Mesenchymal stem cell (in vitro differentiated cells and primary cell): ENCODE results near the gene NPAS2.

Source experiments
- DNase-seq: peaks from one replicate; pipeline ENCODE4 v3.0.0-alpha.2; 2013
- H2AFZ ChIP-seq: one replicate; pipeline ENCODE4 v1.6.1; 2013; ENCODE audit warnings: low read depth, mild to moderate bottlenecking, control low read depth, inconsistent platforms, low read length, moderate library complexity
- H2AK5ac ChIP-seq: 2 replicates; pipeline ENCODE4 v1.6.1; 2013; ENCODE audit warnings: low read length, moderate library complexity, mild to moderate bottlenecking, inconsistent platforms; ENCODE audit not compliant: severe bottlenecking
- H2BK120ac ChIP-seq: one replicate; pipeline ENCODE4 v1.6.1; 2013; ENCODE audit warnings: low read depth, mild to moderate bottlenecking, inconsistent platforms, low read length, moderate library complexity
- H2BK12ac ChIP-seq, 2 experiments: one replicate each; pipeline ENCODE4 v1.6.1; 2013; ENCODE audit warnings: inconsistent platforms in 2 of 2, low read length in 2 of 2, mild to moderate bottlenecking in 2 of 2, moderate library complexity in 2 of 2, control low read depth in 1 of 2
- H2BK15ac ChIP-seq: one replicate; pipeline ENCODE4 v1.6.1; 2013; ENCODE audit warnings: mild to moderate bottlenecking, low read depth, inconsistent platforms; ENCODE audit not compliant: poor library complexity, severe bottlenecking
- H2BK5ac ChIP-seq: 2 replicates; pipeline ENCODE4 v1.6.1; 2013; ENCODE audit warnings: low read depth, mild to moderate bottlenecking, low read length, control low read depth, inconsistent platforms; ENCODE audit not compliant: poor library complexity, severe bottlenecking
- H3K14ac ChIP-seq, 2 experiments: one replicate each; pipeline ENCODE4 v1.6.1; 2013; ENCODE audit warnings: inconsistent platforms in 2 of 2, low read length in 2 of 2, control low read depth in 1 of 2, mild to moderate bottlenecking in 1 of 2, moderate library complexity in 1 of 2
- H3K18ac ChIP-seq, 2 experiments: one replicate each; pipeline ENCODE4 v1.6.1; 2013; ENCODE audit warnings: inconsistent platforms in 2 of 2, low read length in 2 of 2, control low read depth in 1 of 2, low read depth in 1 of 2, mild to moderate bottlenecking in 1 of 2
- H3K23ac ChIP-seq, 2 experiments: one replicate each; pipeline ENCODE4 v1.6.1; 2013; ENCODE audit warnings: inconsistent platforms in 2 of 2, low read length in 2 of 2, mild to moderate bottlenecking in 2 of 2, moderate library complexity in 2 of 2, control low read depth in 1 of 2
- H3K27ac ChIP-seq: 2 replicates; pipeline ENCODE4 v1.5.1; 2013; ENCODE audit warnings: mild to moderate bottlenecking, moderate library complexity, low read length, control low read depth, inconsistent platforms; ENCODE audit not compliant: poor library complexity, severe bottlenecking
- H3K27me3 ChIP-seq, 2 experiments: 2 replicates each; pipeline versions ENCODE4 v1.6.1 to v1.7.0; 2013; ENCODE audit warnings: low read length in 2 of 2, mild to moderate bottlenecking in 2 of 2, moderate library complexity in 2 of 2, control low read depth in 1 of 2, inconsistent platforms in 1 of 2; ENCODE audit not compliant: control insufficient read depth in 1 of 2, insufficient read depth in 1 of 2
- H3K36me3 ChIP-seq, 2 experiments: 2 replicates each; pipeline versions ENCODE4 v1.6.1 to v1.7.0; 2013; ENCODE audit warnings: low read length in 2 of 2, control low read depth in 1 of 2, inconsistent platforms in 1 of 2, low read depth in 1 of 2, mild to moderate bottlenecking in 1 of 2; ENCODE audit not compliant: insufficient read depth in 2 of 2, control insufficient read depth in 1 of 2
- H3K4ac ChIP-seq, 2 experiments: one replicate each; pipeline ENCODE4 v1.6.1; 2013; ENCODE audit warnings: inconsistent platforms in 2 of 2, low read length in 2 of 2, mild to moderate bottlenecking in 2 of 2, moderate library complexity in 2 of 2, control low read depth in 1 of 2, low read depth in 1 of 2
- H3K4me1 ChIP-seq: 2 replicates; pipeline ENCODE4 v1.6.1; 2013; ENCODE audit warnings: low read depth, low read length, control low read depth; ENCODE audit not compliant: control insufficient read depth, insufficient read depth
- H3K4me2 ChIP-seq: 2 replicates; pipeline ENCODE4 v1.6.1; 2013; ENCODE audit warnings: low read length, mild to moderate bottlenecking, inconsistent platforms; ENCODE audit not compliant: poor library complexity, severe bottlenecking
- H3K4me3 ChIP-seq, 2 experiments: 2 replicates each; pipeline versions ENCODE4 v1.5.1 to v1.7.0; 2013; ENCODE audit warnings: low read length in 2 of 2, mild to moderate bottlenecking in 2 of 2, control low read depth in 1 of 2, low read depth in 1 of 2; ENCODE audit not compliant: insufficient read depth in 1 of 2
- H3K79me1 ChIP-seq: replicated peaks from 2 replicates; pipeline ENCODE4 v1.6.1; 2013; ENCODE audit warnings: mild to moderate bottlenecking, control low read depth, low read length, inconsistent platforms; ENCODE audit not compliant: poor library complexity, severe bottlenecking
- H3K9ac ChIP-seq: 2 replicates; pipeline ENCODE4 v1.7.0; 2013; ENCODE audit warnings: mild to moderate bottlenecking, low read length, moderate library complexity
- H3K9me3 ChIP-seq: 2 replicates; pipeline ENCODE4 v1.7.0; 2013; ENCODE audit warnings: mild to moderate bottlenecking, low read length; ENCODE audit not compliant: control insufficient read depth
- H4K8ac ChIP-seq: one replicate; pipeline ENCODE4 v1.6.1; 2013; ENCODE audit warnings: inconsistent platforms, mild to moderate bottlenecking, low read length, moderate library complexity
- H4K91ac ChIP-seq: one replicate; pipeline ENCODE4 v1.6.1; 2013; ENCODE audit warnings: mild to moderate bottlenecking, low read length, inconsistent platforms
- WGBS: methylation state at CpG from one replicate; pipeline ENCODE4 v1.1.7; 2013; ENCODE audit warnings: mixed read lengths; 5-methylcytosine and 5-hydroxymethylcytosine counted together

The NPAS2 gene

DNA sequence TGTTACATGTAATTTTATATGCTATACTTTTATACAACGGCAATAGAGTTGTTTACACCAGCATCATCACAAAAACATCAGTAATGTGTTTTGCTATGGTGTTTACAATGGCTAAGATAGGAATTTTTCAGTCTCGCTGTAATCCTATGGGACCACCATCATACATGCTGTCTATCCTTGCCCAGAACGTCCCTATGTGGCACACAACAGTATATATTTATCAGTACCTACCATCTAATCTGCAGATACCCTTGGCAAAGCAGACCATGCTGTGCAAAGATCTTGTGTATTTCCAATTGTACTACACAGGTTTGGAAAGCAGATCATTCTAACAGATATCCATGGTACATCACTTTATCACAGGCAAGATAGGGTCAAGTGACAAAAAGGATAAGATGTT, 197.4 kb downstream of the NPAS2 start:
- no peak overlapping the region for H3K9ac ChIP-seq
- no peaks in the 10 kb centered on the region for H3K27me3 ChIP-seq
- H2BK12ac ChIP-seq = no peak overlapping the region
- no peaks in the 10 kb centered on the region for H3K4me1 ChIP-seq
- no peak overlapping the region for H2BK5ac ChIP-seq
- H3K4ac ChIP-seq = no peak overlapping the region
- H3K79me1 ChIP-seq = peaks cover 5% of the 10 kb centered on the region
- H3K36me3 ChIP-seq = peaks cover 13 to 71% of the 10 kb centered on the region in 2 experiments
- H3K9me3 ChIP-seq = no peaks in the 10 kb centered on the region
- H2AFZ ChIP-seq = no peak overlapping the region
- no peak overlapping the region for H2BK120ac ChIP-seq
- H4K91ac ChIP-seq = no peak overlapping the region
- DNase-seq = no peak
- H3K27ac ChIP-seq = no peak overlapping the region
- H3K18ac ChIP-seq = no peak overlapping the region
- H3K4me2 ChIP-seq = no peak overlapping the region
- no peak overlapping the region for H4K8ac ChIP-seq
- H3K4me3 ChIP-seq = no peak overlapping the region
- no peak overlapping the region for H3K23ac ChIP-seq
- no peak overlapping the region for H3K14ac ChIP-seq
- WGBS = 98% methylated on average over 2 of the region's 3 CpGs
- no peak overlapping the region for H2BK15ac ChIP-seq
- H2AK5ac ChIP-seq = no peak overlapping the region

DNA sequence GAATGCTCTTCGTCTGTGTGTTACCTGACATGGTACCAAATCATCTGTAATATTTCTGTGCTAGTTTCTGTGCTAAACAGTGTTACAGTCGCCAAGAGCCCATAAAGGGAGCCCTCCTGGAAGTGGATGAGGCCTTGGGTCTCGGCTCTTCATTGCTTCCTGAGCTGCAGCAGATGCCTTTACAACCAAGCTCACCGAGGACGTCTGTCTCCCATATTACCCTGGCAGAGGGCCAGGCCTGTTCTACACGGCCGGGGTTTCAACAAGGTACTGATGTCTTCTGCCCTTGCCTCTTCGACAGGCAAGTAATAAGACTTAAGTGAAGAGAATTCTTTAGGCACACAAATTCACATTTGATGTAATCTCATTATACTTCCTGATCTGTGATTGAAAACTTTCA, 199.0 kb downstream of the NPAS2 start:
- peak overlapping the region; percentile 29 for H3K9ac ChIP-seq
- no peak overlapping the region for H3K4me2 ChIP-seq
- H4K91ac ChIP-seq = no peak overlapping the region
- no peak overlapping the region for H3K14ac ChIP-seq
- DNase-seq = no peak
- H3K4me3 ChIP-seq = no peak overlapping the region
- no peaks in the 10 kb centered on the region for H3K79me1 ChIP-seq
- peak overlapping the region; percentile 19 for H4K8ac ChIP-seq
- H3K23ac ChIP-seq = no peak overlapping the region
- H3K4me1 ChIP-seq = no peaks in the 10 kb centered on the region
- WGBS = 78% methylated on average over 7 of the region's 8 CpGs
- no peak overlapping the region for H2BK5ac ChIP-seq
- no peak overlapping the region for H2AFZ ChIP-seq
- no peak overlapping the region for H3K4ac ChIP-seq
- no peak overlapping the region for H2BK120ac ChIP-seq
- no peak overlapping the region for H3K18ac ChIP-seq
- no peak overlapping the region for H2BK15ac ChIP-seq
- H3K27ac ChIP-seq = no peak overlapping the region
- no peaks in the 10 kb centered on the region for H3K27me3 ChIP-seq
- no peak overlapping the region for H2AK5ac ChIP-seq
- H3K36me3 ChIP-seq = peaks cover 13 to 68% of the 10 kb centered on the region in 2 experiments
- no peak overlapping the region for H2BK12ac ChIP-seq
- no peaks in the 10 kb centered on the region for H3K9me3 ChIP-seq

DNA sequence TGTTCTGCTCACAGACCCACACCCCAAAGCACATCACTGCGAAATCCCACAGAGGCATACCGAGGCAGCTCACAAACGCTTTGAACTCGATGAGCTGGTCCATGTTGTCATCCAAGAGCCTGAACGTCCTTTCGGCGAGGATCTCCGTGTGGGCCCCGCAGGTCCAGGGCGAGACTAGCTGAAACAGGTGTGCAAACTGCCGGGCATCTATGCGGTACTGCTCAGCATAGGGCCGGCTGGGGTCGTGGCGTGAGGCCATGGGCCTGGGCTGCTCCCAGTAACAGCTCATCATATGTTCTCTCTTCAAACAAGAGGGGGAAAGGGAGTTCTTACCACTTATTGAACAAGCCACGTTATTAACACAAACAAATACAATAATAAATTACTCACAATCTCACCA, 202.3 kb downstream of the NPAS2 start:
- Histone ChIP-seq H3K4me2 (no peak overlapping the region), H3K27me3 (no peaks in the 10 kb centered on the region), H2AK5ac (no peak overlapping the region), H3K4ac (no peak overlapping the region), H2BK5ac (no peak overlapping the region), H3K14ac (no peak overlapping the region), H2BK120ac (no peak overlapping the region), H3K79me1 (no peaks in the 10 kb centered on the region), H3K23ac (no peak overlapping the region), H2BK15ac (no peak overlapping the region), H3K36me3 (peaks cover 16 to 80% of the 10 kb centered on the region in 2 experiments), H2BK12ac (no peak overlapping the region), H3K9me3 (no peaks in the 10 kb centered on the region), H3K4me3 (no peak overlapping the region), H4K91ac (no peak overlapping the region), H4K8ac (no peak overlapping the region), H3K27ac (no peak overlapping the region), H3K4me1 (peaks cover 2% of the 10 kb centered on the region), H3K18ac (no peak overlapping the region), H2AFZ (no peak overlapping the region), H3K9ac (no peak overlapping the region)
- DNase-seq = no peak
- 91% methylated on average over 16 of the region's 16 CpGs for WGBS

DNA sequence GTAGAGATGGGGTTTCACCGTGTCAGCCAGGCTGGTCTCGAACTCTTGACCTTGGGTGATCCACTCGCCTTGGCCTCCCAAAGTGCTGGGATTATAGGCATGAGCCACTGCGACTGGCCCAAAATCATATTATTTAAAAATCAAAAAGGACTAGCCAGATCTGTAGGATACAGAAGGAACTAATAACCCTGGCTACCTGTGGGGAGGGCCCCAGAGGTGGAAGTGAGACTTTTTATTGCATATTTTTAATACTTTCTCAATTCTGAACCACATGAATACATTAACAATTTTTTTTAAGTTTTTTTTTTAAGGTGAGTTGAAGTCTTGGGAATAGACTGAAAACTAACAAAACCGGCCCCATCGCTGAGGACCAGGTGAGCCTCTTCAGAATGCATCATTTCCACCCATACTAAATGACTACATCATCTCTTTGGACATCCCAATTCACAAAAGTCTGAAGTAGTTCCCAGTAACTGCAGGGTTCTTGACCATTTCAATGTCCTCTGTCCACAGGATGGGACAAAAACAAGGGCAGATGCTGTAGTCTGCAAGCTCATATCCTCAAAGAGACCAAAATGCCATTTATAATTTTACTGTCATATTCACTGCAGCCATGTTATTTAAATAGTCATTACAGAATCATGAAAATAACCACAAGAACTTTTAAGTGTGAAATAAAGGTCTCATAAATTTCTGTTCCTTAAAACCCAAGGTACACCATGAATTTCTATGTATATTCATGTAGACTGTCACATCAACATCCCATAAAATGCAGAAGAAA, 203.6 kb downstream of the NPAS2 start:
- H4K8ac ChIP-seq = no peak overlapping the region
- H3K27ac ChIP-seq = no peak overlapping the region
- no peak overlapping the region for H3K14ac ChIP-seq
- no peak for DNase-seq
- H3K79me1 ChIP-seq = no peaks in the 10 kb centered on the region
- no peak overlapping the region for H2BK15ac ChIP-seq
- H2BK12ac ChIP-seq = no peak overlapping the region
- H3K9me3 ChIP-seq = no peaks in the 10 kb centered on the region
- no peak overlapping the region for H3K4me3 ChIP-seq
- H3K23ac ChIP-seq = no peak overlapping the region
- no peak overlapping the region for H4K91ac ChIP-seq
- 98% methylated on average over 5 of the region's 6 CpGs for WGBS
- peaks cover 20 to 79% of the 10 kb centered on the region in 2 experiments for H3K36me3 ChIP-seq
- no peak overlapping the region for H3K4ac ChIP-seq
- H3K9ac ChIP-seq = no peak overlapping the region
- no peak overlapping the region for H2BK5ac ChIP-seq
- H2AFZ ChIP-seq = no peak overlapping the region
- no peak overlapping the region for H3K18ac ChIP-seq
- no peak overlapping the region for H3K4me2 ChIP-seq
- H3K4me1 ChIP-seq = peaks cover 2% of the 10 kb centered on the region
- no peak overlapping the region for H2BK120ac ChIP-seq
- H3K27me3 ChIP-seq = no peaks in the 10 kb centered on the region
- no peak overlapping the region for H2AK5ac ChIP-seq
